OCI-LY7 (cell line): Measurements from ENCODE around the gene ZDHHC13. TPM values are rescaled to one million over a fixed set of nuclear protein-coding genes. Genes with fewer than 3 reads are reported as not detected.
A peak's percentile ranks its signal among the peaks of the same experiment; 100 is the strongest.

Experiments
- Bru-seq: library from RNA; stranded (reverse); fragments of 400-500 nt; gene quantifications from one replicate; lab custom pipeline; 2021; lab: Mats Ljungman, UMichigan
- BruChase-seq, 2 experiments: library from RNA; stranded (reverse); fragments of 400-500 nt; gene quantifications; one replicate each; lab custom pipeline; 2021; lab: Mats Ljungman, UMichigan
- BruUV-seq: library from RNA; stranded (reverse); fragments of 400-500 nt; replicated peaks from 2 replicates; lab custom pipeline; 2021; lab: Mats Ljungman, UMichigan
- CTCF ChIA-PET: fragments of 300-600 bp; sonication (Branson Sonifier 250); formaldehyde crosslinking; loops from one replicate; lab custom pipeline; 2022; ENCODE audit warnings: antibody characterized with exemption; ENCODE audit not compliant: unreplicated experiment; lab: Charles Lee
- POLR2A ChIA-PET: fragments of 300-600 bp; sonication (Branson Sonifier 250); formaldehyde crosslinking; loops from one replicate; lab custom pipeline; 2022; ENCODE audit warnings: antibody characterized with exemption; lab: Charles Lee
- DNase-seq: peaks from one replicate; pipeline ENCODE4 v3.0.0-alpha.2; 2015; ENCODE audit warnings: low spot score
- H2AFZ ChIP-seq: fragments of 200-600 bp; sonication (generic), shearing (Covaris generic); 2 replicates; pipeline ENCODE4 v1.6.1; 2014; ENCODE audit warnings: mild to moderate bottlenecking, antibody characterized with exemption, low read length, moderate library complexity
- H3K27ac ChIP-seq: fragments of 200-600 bp; sonication (generic); 2 replicates; pipeline ENCODE4 v1.5.1; 2014; ENCODE audit warnings: mixed run types, low read depth, mild to moderate bottlenecking, moderate library complexity, low read length, inconsistent platforms; ENCODE audit not compliant: poor library complexity, severe bottlenecking
- H3K36me3 ChIP-seq: fragments of 200-600 bp; sonication (generic); 2 replicates; pipeline ENCODE4 v1.6.1; 2014; ENCODE audit warnings: mild to moderate bottlenecking, antibody characterized with exemption, low read length, moderate library complexity, mixed read lengths; ENCODE audit not compliant: insufficient read depth
- H3K4me1 ChIP-seq: fragments of 200-600 bp; sonication (generic); 2 replicates; pipeline ENCODE4 v1.5.1; 2014; ENCODE audit warnings: mild to moderate bottlenecking, low read length; ENCODE audit not compliant: insufficient read depth, poor library complexity, severe bottlenecking
- H3K4me2 ChIP-seq: fragments of 200-600 bp; sonication (generic); 2 replicates; pipeline ENCODE4 v1.6.1; 2014; ENCODE audit warnings: mild to moderate bottlenecking, low read length
- H3K4me3 ChIP-seq: fragments of 200-600 bp; sonication (generic); 2 replicates; pipeline ENCODE4 v1.5.1; 2014; ENCODE audit warnings: mild to moderate bottlenecking, low read depth, low read length; ENCODE audit not compliant: poor library complexity, severe bottlenecking
- H3K79me2 ChIP-seq: fragments of 200-600 bp; sonication (generic); 2 replicates; pipeline ENCODE4 v1.6.1; 2016; ENCODE audit warnings: low read depth, mild to moderate bottlenecking, low read length, moderate library complexity, mixed read lengths; ENCODE audit not compliant: insufficient read depth
- H3K9me2 ChIP-seq: fragments of 200-600 bp; sonication (generic); 2 replicates; pipeline ENCODE4 v1.6.1; 2016; ENCODE audit warnings: mild to moderate bottlenecking, low read length, mixed read lengths; ENCODE audit not compliant: insufficient read depth
- H3K9me3 ChIP-seq: fragments of 200-600 bp; sonication (generic); 2 replicates; pipeline ENCODE4 v1.6.1; 2014; ENCODE audit warnings: mild to moderate bottlenecking, mixed run types, low read length, mixed read lengths
- H4K20me1 ChIP-seq: fragments of 200-600 bp; sonication (generic); 2 replicates; pipeline ENCODE4 v1.6.1; 2014; ENCODE audit warnings: mild to moderate bottlenecking, antibody characterized with exemption, low read length, moderate library complexity, mixed read lengths; ENCODE audit not compliant: insufficient read depth
- CTCF ChIP-seq: fragments of 200-600 bp; sonication (generic); conservative IDR thresholded peaks from 2 replicates; pipeline ENCODE4 v1.5.1; 2014; ENCODE audit warnings: mild to moderate bottlenecking, antibody characterized with exemption, low read length, moderate library complexity, mixed read lengths
- EZH2phosphoT487 ChIP-seq: fragments of 200-600 bp; sonication (generic); IDR thresholded peaks from 2 replicates; pipeline ENCODE4 v1.6.1; 2018; ENCODE audit warnings: low read depth, borderline replicate concordance, mild to moderate bottlenecking, mixed run types, antibody characterized with exemption, low read length, moderate library complexity, mixed read lengths
- intact Hi-C: fragments of 100-400 bp; cut with micrococcal nuclease; formaldehyde crosslinking; loops from one replicate; pipeline ENCODE4 v1.10.0; 2022; ENCODE audit not compliant: unreplicated experiment
- long read RNA-seq: library from polyadenylated mRNA; stranded (forward); transcript quantifications from one replicate; pipeline ENCODE4 v2.0.0, GENCODE V29; 2022
- total RNA-seq, 2 experiments: library from RNA; depleted of rRNA in 1 of 2; stranded (reverse); fragments of >200 nt in 1 of 2; shearing (Covaris generic) in 1 of 2; gene quantifications; 2 replicates each; pipeline ENCODE4 v1.2.3, GENCODE V29; 2014 to 2022

ZDHHC13 gene, protein sequence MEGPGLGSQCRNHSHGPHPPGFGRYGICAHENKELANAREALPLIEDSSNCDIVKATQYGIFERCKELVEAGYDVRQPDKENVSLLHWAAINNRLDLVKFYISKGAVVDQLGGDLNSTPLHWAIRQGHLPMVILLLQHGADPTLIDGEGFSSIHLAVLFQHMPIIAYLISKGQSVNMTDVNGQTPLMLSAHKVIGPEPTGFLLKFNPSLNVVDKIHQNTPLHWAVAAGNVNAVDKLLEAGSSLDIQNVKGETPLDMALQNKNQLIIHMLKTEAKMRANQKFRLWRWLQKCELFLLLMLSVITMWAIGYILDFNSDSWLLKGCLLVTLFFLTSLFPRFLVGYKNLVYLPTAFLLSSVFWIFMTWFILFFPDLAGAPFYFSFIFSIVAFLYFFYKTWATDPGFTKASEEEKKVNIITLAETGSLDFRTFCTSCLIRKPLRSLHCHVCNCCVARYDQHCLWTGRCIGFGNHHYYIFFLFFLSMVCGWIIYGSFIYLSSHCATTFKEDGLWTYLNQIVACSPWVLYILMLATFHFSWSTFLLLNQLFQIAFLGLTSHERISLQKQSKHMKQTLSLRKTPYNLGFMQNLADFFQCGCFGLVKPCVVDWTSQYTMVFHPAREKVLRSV
- total RNA-seq (2014; rRNA removed; shearing (Covaris generic)) (23.3 and 25.0 TPM in 2 replicates), total RNA-seq (2022) (26.1 and 28.1 TPM in 2 replicates), Bru-seq, nascent RNA (percentile 81 among the genes with signal in this experiment), BruChase-seq, experiment 1, labeled RNA remaining after a 6-hour chase (percentile 71 among the genes with signal in this experiment), BruChase-seq, experiment 2, labeled RNA remaining after a 2-hour chase (percentile 80 among the genes with signal in this experiment)
- long read RNA-seq, transcript ZDHHC13-201 (16 exons, 2,283 nt): minor isoform, 14 of 74 reads
- long read RNA-seq, transcript ZDHHC13-202 (17 exons, 2,445 nt): major isoform, 43 of 74 reads
- long read RNA-seq, partial matches to known transcripts: 3 of 74 reads
- long read RNA-seq, other reads (novel, unspliced or antisense): 14 of 74 reads

GRCh38 chr11:19116971-19117759 lies at the start of gene ZDHHC13:
TSS of gene ZDHHC13 (plus strand) at chr11:19117168. CDS start at chr11:19117250, 82 bp downstream.
- H3K79me2 ChIP-seq: peaks cover 17% of the 10 kb centered on the region
- DNase-seq: peak; percentile 95
- BruUV-seq: no TSS peak
- peaks cover 17% of the 10 kb centered on the region; the same call in 1 of the 2 replicates for H4K20me1 ChIP-seq
- POLR2A ChIA-PET: no interaction called here
- peak within 1 kb of the TSS; percentile 95 for H3K4me3 ChIP-seq
- no peaks in the 10 kb centered on the region for H3K9me3 ChIP-seq
- peaks cover 21% of the 10 kb centered on the region for H3K4me1 ChIP-seq
- peak within 1 kb of the TSS; percentile 90 for H2AFZ ChIP-seq
- H3K27ac ChIP-seq: peak within 1 kb of the TSS; percentile 47
- H3K4me2 ChIP-seq: peak within 1 kb of the TSS; percentile 95
- H3K9me2 ChIP-seq: no peaks in the 10 kb centered on the region
- TF ChIP-seq EZH2phosphoT487: no peak
- peak; percentile 67 for TF ChIP-seq CTCF
- CTCF ChIA-PET: no interaction called here
- intact Hi-C loops: loop anchor here (5.0 kb wide), 2 partner anchors 125 to 320 kb away; partner anchors contain the start of gene E2F8
- peaks cover 16% of the 10 kb centered on the region for H3K36me3 ChIP-seq

DNA sequence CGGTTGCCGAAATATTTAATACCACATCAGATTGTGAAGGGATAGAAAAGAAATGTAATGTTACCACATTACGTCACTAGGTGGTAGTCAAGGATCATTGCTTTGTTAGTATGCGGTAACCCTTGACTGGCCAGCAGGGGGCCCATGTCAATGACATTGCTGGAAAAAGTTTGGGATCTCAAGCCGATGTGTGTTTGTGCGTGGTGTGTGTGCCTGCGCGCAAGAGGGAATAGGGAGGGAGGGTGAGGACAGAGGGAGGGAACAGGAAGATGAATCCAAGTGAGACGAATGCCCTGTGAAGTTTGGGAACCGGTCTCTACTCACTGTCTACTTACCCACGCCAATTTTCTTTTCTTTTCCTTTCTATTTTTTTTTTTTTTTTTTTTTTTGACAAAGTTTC lies 45.7 kb upstream of the ZDHHC13 start:
- H4K20me1 ChIP-seq: no peaks in the 10 kb centered on the region
- ChIA-PET CTCF (interaction anchor here (0.6 to 0.8 kb wide), 2 partner anchors 10 to 39 kb away, joined by 3 read pairs; no protein-coding TSS in a partner anchor), POLR2A (interaction anchor here (0.6 to 1.1 kb wide), 4 partner anchors 10 to 1269 kb away, joined by 3 to 5 read pairs (median 4); no protein-coding TSS in a partner anchor)
- H3K4me2 ChIP-seq: no peak overlapping the region
- no peak overlapping the region for H3K4me3 ChIP-seq
- H3K27ac ChIP-seq: no peak overlapping the region
- intact Hi-C loops: loop anchor here (1.0 kb wide), 1 partner anchor 482 kb away; no protein-coding TSS in a partner anchor
- peak; percentile 80 for DNase-seq
- H3K9me2 ChIP-seq: no peaks in the 10 kb centered on the region
- H3K36me3 ChIP-seq: no peaks in the 10 kb centered on the region
- H3K4me1 ChIP-seq: no peaks in the 10 kb centered on the region
- BruUV-seq: no TSS peak
- no peak for TF ChIP-seq EZH2phosphoT487
- TF ChIP-seq CTCF: peak; percentile 100
- H3K79me2 ChIP-seq: no peaks in the 10 kb centered on the region
- peaks cover 8% of the 10 kb centered on the region; the same call in 1 of the 2 replicates for H3K9me3 ChIP-seq
- H2AFZ ChIP-seq: no peak overlapping the region
